Skeletal muscle tissue (tissue), 4 donors: ENCODE results near the gene EFCAB7. TPM values are rescaled to one million over a fixed set of nuclear protein-coding genes. Genes with fewer than 3 reads are reported as not detected.

Experiments
- H3K27ac ChIP-seq: one replicate; pipeline ENCODE4 v1.7.0; 2013; ENCODE audit warnings: mild to moderate bottlenecking, low read depth, low read length, inconsistent platforms
- H3K27me3 ChIP-seq, 3 donors: one replicate each; pipeline ENCODE4 v1.7.0; 2013; ENCODE audit warnings: low read length in 3 of 3; ENCODE audit not compliant: control insufficient read depth in 3 of 3, insufficient read depth in 3 of 3
- H3K36me3 ChIP-seq, 3 donors: one replicate each; pipeline ENCODE4 v1.7.0; 2013; ENCODE audit warnings: low read length in 3 of 3; ENCODE audit not compliant: control insufficient read depth in 3 of 3, insufficient read depth in 3 of 3
- H3K4me1 ChIP-seq, 3 donors: one replicate each; pipeline ENCODE4 v1.7.0; 2013; ENCODE audit warnings: low read length in 3 of 3, mild to moderate bottlenecking in 3 of 3; ENCODE audit not compliant: control insufficient read depth in 3 of 3, insufficient read depth in 3 of 3
- H3K4me3 ChIP-seq, 3 donors: one replicate each; pipeline ENCODE4 v1.7.0; 2013; ENCODE audit warnings: low read length in 3 of 3
- H3K9ac ChIP-seq, 3 donors: one replicate each; pipeline ENCODE4 v1.7.0; 2013; ENCODE audit warnings: low read length in 3 of 3, mild to moderate bottlenecking in 3 of 3, moderate library complexity in 2 of 3, low read depth in 1 of 3
- H3K9me3 ChIP-seq, 3 donors: one replicate each; pipeline ENCODE4 v1.7.0; 2013; ENCODE audit warnings: low read length in 3 of 3; ENCODE audit not compliant: control insufficient read depth in 3 of 3
- total RNA-seq: library from RNA; depleted of rRNA; stranded (reverse); fragments of >200 nt; gene quantifications from one replicate; pipeline ENCODE4 v1.2.3, GENCODE V29; 2014
- donor health status: Osteomylitis.

The EFCAB7 gene
- total RNA-seq, 1 donor from 2014 or later: 4.7 TPM

GRCh38 chr1:63600248-63600647 lies 76.9 kb downstream of the EFCAB7 start:
- Histone ChIP-seq H3K27me3 (no peaks in the 10 kb centered on the region), H3K4me3 (no peak overlapping the region), H3K9ac (no peak overlapping the region), H3K27ac (peak overlapping the region; percentile 69), H3K36me3 (peaks cover 0 to 2% (median 0%) of the 10 kb centered on the region in 3 donors), H3K4me1 (peaks cover 36 to 59% (median 39%) of the 10 kb centered on the region in 3 donors), H3K9me3 (no peaks in the 10 kb centered on the region)

- Histone ChIP-seq H3K4me3 (peak overlapping the region in 2 of 3 donors; percentile 20 to 29), H3K27me3 (no peaks in the 10 kb centered on the region), H3K9me3 (no peaks in the 10 kb centered on the region), H3K4me1 (peaks cover 39 to 59% (median 45%) of the 10 kb centered on the region in 3 donors), H3K9ac (peak overlapping the region in 1 of 3 donors; percentile 51), H3K36me3 (peaks cover 0 to 2% (median 0%) of the 10 kb centered on the region in 3 donors), H3K27ac (peak overlapping the region; percentile 69)
Measured at GRCh38 chr1:63601061-63601460, 77.7 kb downstream of the EFCAB7 start.

- Histone ChIP-seq H3K4me1 (peaks cover 42 to 63% (median 45%) of the 10 kb centered on the region in 3 donors), H3K27me3 (no peaks in the 10 kb centered on the region), H3K36me3 (peaks cover 0 to 2% (median 0%) of the 10 kb centered on the region in 3 donors), H3K27ac (peak overlapping the region; percentile 69), H3K9ac (peak overlapping the region in 2 of 3 donors; percentile 0 to 51), H3K4me3 (peak overlapping the region in 2 of 3 donors; percentile 29 to 52), H3K9me3 (no peaks in the 10 kb centered on the region)
Measured at GRCh38 chr1:63601463-63601862, 78.1 kb downstream of the EFCAB7 start.

- Histone ChIP-seq H3K27ac (peak overlapping the region; percentile 69), H3K27me3 (no peaks in the 10 kb centered on the region), H3K36me3 (peaks cover 0 to 2% (median 0%) of the 10 kb centered on the region in 3 donors)
Measured at GRCh38 chr1:63601912-63602311, 78.6 kb downstream of the EFCAB7 start.

GRCh38 chr1:63602629-63603028 lies 79.3 kb downstream of the EFCAB7 start:
- Histone ChIP-seq H3K27me3 (no peaks in the 10 kb centered on the region), H3K9ac (peak overlapping the region in 1 of 3 donors; percentile 27), H3K4me1 (peaks cover 47 to 70% (median 48%) of the 10 kb centered on the region in 3 donors), H3K9me3 (no peaks in the 10 kb centered on the region), H3K27ac (peak overlapping the region; percentile 69), H3K4me3 (peak overlapping the region; percentile 17 to 46 (median 28)), H3K36me3 (peaks cover 0 to 2% (median 0%) of the 10 kb centered on the region in 3 donors)

More at GRCh38 chr1:63601912-63602311, 78.6 kb downstream of the EFCAB7 start:
- Histone ChIP-seq H3K4me3 (peak overlapping the region in 2 of 3 donors; percentile 46 to 52), H3K9me3 (no peaks in the 10 kb centered on the region), H3K4me1 (peaks cover 43 to 65% (median 43%) of the 10 kb centered on the region in 3 donors), H3K9ac (peak overlapping the region in 1 of 3 donors; percentile 35)

- no peaks in the 10 kb centered on the region for H3K9me3 ChIP-seq
- no peak overlapping the region for H3K9ac ChIP-seq
- peak overlapping the region; percentile 28 for H3K27ac ChIP-seq
- peaks cover 48 to 76% (median 54%) of the 10 kb centered on the region in 3 donors for H3K4me1 ChIP-seq
- peak overlapping the region in 1 of 3 donors; percentile 34 for H3K4me3 ChIP-seq
- no peaks in the 10 kb centered on the region for H3K27me3 ChIP-seq
- peaks cover 0 to 2% (median 0%) of the 10 kb centered on the region in 3 donors for H3K36me3 ChIP-seq
Measured at GRCh38 chr1:63603810-63604209, 80.5 kb downstream of the EFCAB7 start.

- H3K4me1 ChIP-seq: peaks cover 53 to 78% (median 71%) of the 10 kb centered on the region in 3 donors
- peaks cover 0 to 2% (median 0%) of the 10 kb centered on the region in 3 donors for H3K36me3 ChIP-seq
- no peaks in the 10 kb centered on the region for H3K9me3 ChIP-seq
- H3K27me3 ChIP-seq: no peaks in the 10 kb centered on the region
- H3K4me3 ChIP-seq: peak overlapping the region in 1 of 3 donors; percentile 32
- peak overlapping the region; percentile 6 for H3K27ac ChIP-seq
- H3K9ac ChIP-seq: no peak overlapping the region
Measured at GRCh38 chr1:63607322-63607721, 84.0 kb downstream of the EFCAB7 start.

- H3K9me3 ChIP-seq: no peaks in the 10 kb centered on the region
- peak overlapping the region; percentile 32 for H3K27ac ChIP-seq
- H3K36me3 ChIP-seq: no peaks in the 10 kb centered on the region
- peak overlapping the region in 1 of 3 donors; percentile 14 for H3K4me3 ChIP-seq
- H3K27me3 ChIP-seq: no peaks in the 10 kb centered on the region
- peak overlapping the region; percentile 25 to 55 (median 52) for H3K9ac ChIP-seq
- peaks cover 35 to 68% (median 63%) of the 10 kb centered on the region in 3 donors for H3K4me1 ChIP-seq
Measured at GRCh38 chr1:63611231-63611630, 87.9 kb downstream of the EFCAB7 start.

- H3K4me1 ChIP-seq: peaks cover 41 to 69% (median 63%) of the 10 kb centered on the region in 3 donors
Measured at GRCh38 chr1:63612564-63612963, 89.2 kb downstream of the EFCAB7 start.

GRCh38 chr1:63612971-63613370 lies 89.6 kb downstream of the EFCAB7 start:
- Histone ChIP-seq H3K4me1 (peaks cover 41 to 69% (median 62%) of the 10 kb centered on the region in 3 donors), H3K27me3 (no peaks in the 10 kb centered on the region), H3K9me3 (no peaks in the 10 kb centered on the region), H3K27ac (peak overlapping the region; percentile 49), H3K36me3 (no peaks in the 10 kb centered on the region), H3K9ac (peak overlapping the region; percentile 12 to 51 (median 46)), H3K4me3 (no peak overlapping the region)

More at GRCh38 chr1:63612564-63612963, 89.2 kb downstream of the EFCAB7 start:
- no peaks in the 10 kb centered on the region for H3K27me3 ChIP-seq
- peak overlapping the region; percentile 30 to 51 (median 46) for H3K9ac ChIP-seq
- H3K36me3 ChIP-seq: no peaks in the 10 kb centered on the region
- H3K27ac ChIP-seq: peak overlapping the region; percentile 49
- no peaks in the 10 kb centered on the region for H3K9me3 ChIP-seq
- peak overlapping the region in 1 of 3 donors; percentile 20 for H3K4me3 ChIP-seq
